Limb (tissue), 2 donors: ENCODE results near the gene DOK7.
"Not testable (repeated sequence)": the region's sequence is repeated elsewhere in the genome, so short reads cannot be mapped to it uniquely, and the experiment has no call there.

Source experiments
- DNase-seq, 2 donors: peaks; one replicate each; pipeline ENCODE4 v3.0.0-alpha.2; 2016; ENCODE audit errors: extremely low spot score in 2 of 2

Gene DOK7

DNA sequence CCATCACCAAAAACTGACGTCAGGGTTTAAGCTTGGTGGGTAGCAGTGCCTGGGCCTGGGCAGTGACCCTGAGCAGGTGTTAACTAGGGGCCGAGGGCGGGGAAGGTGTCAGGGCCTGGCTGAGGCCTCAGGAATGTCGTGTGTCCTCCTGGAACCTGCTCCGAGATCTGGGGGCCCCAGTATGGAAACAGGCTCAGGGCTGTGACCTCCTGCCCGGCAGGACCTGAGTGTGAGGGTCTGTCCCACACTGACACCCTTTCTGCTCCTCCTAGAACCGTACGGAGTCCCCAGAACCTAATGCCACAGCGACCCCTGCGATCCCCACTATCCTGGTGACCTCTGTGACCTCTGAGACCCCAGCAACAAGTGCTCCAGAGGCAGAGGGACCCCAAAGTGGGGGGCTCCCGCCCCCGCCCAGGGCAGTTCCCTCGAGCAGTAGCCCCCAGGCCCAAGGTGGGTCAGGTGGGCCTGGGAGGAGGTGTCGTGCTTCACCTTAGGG, 20.6 kb upstream of the DOK7 start:
- no peak for DNase-seq

DNA sequence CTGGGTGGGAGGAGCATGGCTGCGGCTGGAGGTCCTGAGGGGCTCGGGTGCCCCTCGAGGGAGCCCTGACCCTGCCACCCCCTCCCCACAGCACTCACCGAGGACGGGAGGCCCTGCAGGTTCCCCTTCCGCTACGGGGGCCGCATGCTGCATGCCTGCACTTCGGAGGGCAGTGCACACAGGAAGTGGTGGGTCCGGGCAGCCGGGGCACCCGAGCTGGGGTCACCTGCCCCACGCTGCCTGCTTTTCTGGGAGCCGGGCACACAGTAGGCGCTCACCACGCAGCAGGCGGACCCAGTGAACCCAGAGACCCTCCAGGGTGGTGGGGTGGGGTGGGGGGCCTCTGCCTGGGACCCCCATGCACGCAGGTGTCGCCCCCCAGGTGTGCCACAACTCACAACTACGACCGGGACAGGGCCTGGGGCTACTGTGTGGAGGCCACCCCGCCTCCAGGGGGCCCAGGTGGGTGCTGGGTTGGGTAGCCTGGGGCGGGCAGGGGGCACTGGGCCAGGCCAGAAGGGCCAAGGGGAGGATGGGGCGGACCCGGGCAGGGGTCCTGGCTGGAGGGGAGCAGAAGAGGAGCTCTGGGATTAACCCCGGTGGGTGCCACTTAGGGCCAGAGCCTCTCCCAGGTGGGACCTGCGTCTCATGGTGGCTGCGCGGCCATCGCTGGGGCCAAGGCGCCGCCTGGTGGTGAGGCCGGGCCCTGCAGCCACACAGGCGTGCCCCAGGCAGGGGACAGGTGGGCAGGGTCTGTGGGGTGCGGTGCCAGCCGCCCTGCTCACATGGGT, 20.0 kb upstream of the DOK7 start:
- peak in 1 of 2 donors; percentile 69 for DNase-seq

DNA sequence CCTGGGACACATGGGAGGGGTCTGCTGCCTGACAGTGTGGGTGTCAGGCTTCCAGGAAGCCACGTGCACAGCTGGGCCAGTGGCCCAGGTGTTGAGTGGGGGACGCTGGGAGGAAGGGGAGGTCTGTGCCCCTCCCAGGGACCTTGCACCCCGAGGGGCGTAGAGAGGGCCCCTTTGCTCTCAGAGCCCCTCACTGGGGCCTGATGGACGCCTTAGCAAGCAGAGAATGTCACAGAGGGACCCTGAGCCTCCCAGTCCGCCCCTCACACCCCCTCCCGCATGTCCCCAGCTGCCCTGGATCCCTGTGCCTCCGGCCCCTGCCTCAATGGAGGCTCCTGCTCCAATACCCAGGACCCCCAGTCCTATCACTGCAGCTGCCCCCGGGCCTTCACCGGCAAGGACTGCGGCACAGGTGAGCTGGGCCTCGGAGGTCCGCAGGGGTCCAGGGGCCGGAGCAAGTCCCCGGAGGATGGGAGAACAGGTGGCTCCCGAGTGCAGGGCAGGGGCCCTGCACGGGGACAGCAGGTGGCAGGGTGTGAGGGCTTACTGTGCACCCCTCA, 19.3 kb upstream of the DOK7 start:
- no peak for DNase-seq

DNA sequence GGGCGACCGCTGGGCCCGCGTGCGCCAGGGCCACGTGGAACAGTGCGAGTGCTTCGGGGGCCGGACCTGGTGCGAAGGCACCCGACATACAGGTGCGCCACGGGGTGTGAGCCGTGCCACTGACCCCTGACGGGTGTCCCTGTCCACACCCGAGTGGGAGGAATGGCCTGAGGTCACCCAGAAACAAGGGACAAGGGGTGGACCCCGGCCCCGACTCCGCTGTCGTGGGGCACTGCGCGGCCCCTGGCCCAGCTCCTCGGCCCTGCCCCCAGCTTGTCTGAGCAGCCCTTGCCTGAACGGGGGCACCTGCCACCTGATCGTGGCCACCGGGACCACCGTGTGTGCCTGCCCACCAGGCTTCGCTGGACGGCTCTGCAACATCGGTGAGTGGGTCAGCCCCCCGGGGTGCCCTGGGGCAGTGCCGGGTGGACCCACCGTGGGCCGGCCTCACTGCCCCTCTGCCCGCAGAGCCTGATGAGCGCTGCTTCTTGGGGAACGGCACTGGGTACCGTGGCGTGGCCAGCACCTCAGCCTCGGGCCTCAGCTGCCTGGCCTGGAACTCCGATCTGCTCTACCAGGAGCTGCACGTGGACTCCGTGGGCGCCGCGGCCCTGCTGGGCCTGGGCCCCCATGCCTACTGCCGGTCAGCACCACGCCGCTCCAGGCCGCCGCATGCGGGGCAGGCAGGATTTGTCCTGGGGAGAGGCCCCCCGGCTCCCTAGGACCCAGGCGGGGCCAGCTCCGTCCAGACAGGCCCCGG, 18.6 kb upstream of the DOK7 start:
- DNase-seq: no peak

DNA sequence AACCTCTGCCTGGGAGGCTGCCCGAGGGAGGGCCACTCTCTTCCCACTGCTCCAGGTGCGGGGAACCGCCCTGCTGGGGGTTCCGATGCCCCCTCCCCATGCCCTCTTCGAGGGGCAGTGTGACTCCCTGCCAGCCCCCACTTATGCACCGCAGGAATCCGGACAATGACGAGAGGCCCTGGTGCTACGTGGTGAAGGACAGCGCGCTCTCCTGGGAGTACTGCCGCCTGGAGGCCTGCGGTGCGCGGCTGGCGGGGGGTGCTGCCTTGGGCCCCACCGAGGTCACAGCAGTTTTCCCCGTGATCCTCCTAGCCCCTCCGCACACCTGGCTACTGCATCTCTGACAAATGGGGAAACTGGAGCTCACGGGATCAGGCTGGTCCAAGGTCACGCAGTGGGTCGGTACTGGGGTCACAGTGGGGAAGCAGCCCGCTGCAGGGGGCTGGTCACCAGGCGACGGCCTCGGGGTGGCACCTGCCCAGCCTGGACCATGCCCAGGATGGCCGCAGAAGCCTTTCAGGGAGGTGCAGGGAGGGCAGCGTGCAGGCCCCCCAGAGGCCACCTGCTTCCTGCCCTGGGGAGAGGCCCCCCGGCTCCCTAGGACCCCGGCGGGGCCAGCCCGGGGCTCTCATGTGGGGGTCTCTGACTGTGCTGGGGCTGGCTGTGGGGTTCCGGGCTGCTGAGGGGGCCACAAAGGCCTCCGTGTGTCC, 17.8 kb upstream of the DOK7 start:
- no peak for DNase-seq

DNA sequence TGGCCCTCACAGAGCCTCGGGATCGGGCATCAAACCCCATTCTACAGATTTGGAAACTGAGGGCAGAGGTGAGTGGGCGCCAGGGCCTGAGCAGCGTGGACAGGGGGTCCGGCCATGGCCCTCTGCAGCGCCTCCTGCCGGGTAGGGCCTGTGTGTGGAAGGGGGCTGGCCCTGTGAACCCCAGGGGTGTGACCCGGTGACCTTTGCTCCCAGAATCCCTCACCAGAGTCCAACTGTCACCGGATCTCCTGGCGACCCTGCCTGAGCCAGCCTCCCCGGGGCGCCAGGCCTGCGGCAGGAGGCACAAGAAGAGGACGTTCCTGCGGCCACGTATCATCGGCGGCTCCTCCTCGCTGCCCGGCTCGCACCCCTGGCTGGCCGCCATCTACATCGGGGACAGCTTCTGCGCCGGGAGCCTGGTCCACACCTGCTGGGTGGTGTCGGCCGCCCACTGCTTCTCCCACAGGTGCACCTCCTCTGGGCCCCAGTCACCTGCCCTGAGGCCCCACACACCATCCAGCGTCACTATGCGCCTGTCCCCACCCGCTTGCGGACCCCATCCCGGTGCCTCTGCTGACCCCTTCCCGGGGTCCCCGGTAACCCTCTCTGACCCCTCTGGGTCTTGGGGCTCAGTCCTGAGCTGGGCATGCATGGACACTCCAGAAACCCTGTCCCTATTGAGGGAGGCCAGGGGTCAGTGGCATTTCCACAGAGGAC, 17.1 kb upstream of the DOK7 start:
- DNase-seq: no peak

DNA sequence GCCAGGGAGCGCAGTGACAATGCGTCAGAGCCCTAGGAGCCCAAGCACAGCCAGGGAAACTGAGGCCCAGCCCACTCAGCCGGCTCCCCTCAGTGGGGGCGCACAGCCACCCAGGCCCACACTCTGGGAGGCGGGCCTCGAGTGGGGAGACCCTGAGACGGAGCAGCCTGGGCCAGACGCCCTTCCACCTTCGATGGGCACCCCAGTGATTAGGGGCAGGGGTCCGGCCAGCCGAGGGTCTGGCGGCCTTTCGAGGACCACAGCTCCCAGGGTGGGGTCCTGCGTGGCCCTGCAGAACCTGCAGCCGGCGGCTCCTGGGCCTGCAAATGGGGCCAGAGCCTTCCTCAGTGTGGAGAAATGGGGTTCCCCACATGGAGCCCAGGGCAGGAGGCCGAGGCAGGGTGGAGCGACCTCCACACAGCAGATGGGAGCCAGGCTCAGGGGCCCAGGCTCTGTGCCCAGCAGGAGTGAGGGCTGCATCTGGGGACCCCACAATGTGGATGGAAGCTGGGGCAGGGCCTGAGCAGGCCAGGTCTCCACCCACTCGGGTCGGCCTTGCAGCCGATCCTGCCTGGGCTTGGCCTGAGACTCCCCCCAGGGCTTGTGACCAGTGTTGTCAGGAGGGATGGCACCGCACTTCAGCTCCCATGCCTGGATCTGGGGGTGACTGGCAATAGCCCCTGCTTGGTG, 16.3 kb upstream of the DOK7 start:
- no peak for DNase-seq

DNA sequence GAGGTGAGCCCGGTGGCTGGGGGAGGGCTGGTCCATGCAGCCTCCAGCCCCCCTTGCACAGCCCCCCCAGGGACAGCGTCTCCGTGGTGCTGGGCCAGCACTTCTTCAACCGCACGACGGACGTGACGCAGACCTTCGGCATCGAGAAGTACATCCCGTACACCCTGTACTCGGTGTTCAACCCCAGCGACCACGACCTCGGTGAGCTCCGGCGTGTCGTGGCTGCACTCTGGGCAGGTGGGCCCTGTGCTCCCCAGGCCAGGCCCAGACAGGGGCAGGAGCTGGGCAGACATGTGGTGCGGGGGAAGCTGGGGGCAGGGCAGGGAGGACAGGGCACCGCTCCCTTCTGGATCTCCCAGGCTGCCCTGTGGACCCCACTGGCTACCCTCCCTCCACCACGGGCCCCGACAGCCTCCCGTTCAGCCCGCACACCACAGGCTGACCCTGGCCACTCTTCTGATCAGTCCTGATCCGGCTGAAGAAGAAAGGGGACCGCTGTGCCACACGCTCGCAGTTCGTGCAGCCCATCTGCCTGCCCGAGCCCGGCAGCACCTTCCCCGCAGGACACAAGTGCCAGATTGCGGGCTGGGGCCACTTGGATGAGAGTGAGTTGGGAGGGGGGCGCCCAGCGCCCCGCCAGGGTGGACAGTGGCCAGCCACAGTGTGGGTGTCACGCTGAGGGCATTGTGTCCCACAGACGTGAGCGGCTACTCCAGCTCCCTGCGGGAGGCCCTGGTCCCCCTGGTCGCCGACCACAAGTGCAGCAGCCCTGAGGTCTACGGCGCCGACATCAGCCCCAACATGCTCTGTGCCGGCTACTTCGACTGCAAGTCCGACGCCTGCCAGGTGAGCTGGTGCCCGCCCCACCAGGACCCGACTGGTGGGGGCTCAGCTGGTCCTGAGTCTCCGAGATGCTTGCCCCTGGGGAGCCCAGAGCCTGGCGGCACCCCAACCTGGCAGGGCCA, 15.4 kb upstream of the DOK7 start:
- no peak for DNase-seq

DNA sequence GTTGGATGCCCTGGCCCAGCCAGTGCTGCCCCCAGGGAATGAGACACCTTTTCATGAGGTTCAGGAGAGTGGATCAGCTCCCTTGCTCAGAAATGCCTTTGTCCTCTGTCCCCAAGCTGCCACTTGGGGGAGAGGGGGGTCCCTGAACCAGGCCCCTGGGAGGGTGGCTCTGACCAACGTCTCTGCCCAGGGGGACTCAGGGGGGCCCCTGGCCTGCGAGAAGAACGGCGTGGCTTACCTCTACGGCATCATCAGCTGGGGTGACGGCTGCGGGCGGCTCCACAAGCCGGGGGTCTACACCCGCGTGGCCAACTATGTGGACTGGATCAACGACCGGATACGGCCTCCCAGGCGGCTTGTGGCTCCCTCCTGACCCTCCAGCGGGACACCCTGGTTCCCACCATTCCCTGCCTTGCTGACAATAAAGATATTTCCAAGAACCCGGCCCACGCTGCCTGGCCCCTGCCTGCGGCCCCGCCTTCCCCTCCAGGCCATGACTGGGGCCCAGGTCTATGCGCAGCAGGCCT, 14.0 kb upstream of the DOK7 start:
- no peak for DNase-seq

DNA sequence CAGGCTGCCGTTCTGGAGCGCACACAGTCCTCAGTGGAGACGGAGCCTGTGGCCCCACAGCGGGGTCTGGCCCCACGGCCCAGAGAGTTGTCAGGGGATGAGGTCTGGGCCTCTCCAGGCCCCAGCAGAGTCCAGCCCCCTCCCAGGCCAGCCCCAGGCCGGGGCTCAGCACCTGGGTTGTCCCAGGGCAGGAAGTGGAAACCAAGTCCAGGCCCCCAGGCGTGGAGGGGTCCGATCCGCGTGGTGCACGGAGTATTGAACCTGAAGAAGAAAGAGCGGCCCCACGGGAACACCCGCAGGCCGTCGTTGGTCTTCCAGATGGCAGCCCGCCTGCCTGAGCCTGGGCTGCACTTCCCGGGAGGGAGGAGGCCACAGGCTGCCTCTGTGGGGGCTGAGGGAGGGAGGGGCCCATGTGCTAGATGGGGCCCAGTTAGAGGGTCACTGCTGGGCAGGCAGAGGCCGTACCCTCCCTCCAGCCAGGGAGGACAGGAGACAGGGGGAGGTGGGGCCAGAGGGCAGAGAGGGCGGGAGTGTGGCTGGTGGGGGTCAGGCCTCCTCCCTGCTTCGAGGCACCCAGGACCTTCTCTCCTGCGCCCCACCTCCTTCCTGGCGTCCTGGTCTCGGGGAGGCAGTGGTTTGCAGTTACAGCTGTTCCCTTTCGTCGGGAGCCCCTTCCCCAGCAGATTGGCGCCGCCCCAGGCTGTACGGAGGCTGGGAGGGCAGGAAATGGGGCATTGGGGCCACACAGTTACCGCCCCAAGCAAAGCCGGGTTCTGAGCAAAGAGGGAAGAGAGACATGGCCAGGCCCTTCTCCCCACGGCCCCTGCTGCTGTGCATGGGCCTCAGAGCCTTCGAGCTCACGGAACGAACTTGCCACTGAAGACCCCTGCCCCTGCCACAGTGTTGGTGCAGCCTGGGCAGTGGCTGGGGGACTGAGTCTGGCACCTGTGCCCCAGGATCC, 13.3 kb upstream of the DOK7 start:
- no peak for DNase-seq

DNA sequence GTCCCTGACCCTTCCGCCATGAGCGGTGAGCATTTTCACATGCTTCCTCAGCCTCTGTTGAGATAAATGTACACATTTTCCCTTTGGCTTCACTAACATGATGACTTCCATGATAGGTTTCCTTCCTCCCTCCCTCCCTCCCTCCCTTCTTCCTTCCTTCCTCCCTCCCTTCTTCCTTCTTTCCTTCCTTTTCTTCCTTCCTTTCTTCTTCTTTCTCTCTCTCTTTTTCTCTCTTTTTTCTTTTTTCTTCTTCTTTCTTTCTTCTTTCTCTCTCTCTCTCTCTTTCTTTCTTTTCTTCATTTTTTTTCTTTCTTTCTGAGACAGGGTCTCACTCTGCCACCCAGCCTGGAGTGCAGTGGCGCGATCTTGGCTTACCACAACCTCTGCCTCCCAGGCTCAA, 12.5 kb upstream of the DOK7 start:
- DNase-seq: no peak

DNA sequence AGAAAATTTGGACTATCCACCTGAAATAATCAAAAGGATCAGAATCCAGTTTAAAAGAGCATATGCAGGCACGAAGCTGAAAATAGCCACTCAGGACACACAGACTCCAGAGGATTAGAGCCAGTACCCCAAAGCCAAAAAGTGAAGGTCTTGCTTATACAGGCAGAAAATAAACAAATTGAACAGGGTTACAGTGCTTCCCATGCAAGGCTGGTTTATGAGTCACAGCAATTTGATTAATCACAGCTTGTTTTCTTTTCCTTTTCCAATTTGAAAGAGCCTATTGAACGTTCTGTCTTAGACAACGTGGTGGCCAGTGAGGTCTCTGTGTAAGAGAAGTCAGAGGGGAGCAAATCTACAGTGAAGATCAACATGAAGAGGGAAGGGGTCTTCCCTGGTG, 11.2 kb upstream of the DOK7 start:
- no peak for DNase-seq

DNA sequence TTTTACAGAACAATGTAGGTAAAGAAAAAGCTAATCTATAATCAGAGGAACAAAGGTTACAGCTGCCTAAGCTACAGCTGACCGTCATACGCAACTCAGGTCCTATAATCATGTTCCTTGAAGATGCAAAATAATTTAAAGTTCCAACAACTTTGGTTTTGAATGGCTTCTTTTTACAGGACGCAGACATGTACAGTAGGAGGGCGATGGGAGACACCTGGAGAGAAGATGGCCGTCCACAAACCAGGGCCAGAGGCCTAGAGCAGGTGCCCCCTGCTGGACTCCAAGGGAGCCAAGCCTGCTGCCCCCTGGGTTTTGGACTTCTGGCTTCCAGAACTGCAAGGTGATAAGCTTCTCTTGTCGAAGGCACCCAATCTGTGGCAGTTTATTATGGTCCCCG, 10.7 kb upstream of the DOK7 start:
- DNase-seq: no peak

DNA sequence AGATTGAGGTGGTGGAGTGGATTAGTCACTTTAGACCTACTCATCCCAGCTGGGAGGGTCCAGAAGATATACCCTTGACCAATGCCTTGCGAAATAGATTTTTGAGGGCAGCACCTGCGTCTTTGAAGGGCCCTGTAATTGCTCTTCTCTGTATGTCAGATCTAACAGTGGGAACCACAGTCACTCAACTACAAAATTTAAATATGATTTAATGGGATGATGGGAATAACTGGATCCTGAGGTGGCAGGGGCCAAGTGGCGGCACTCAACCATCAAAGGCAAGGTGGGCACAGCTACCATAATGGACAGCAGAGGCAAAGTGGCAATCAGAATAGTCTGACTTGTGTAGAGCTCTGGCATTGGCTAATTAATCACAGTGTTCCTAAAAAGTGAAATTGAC, 7.5 kb upstream of the DOK7 start:
- DNase-seq: not testable (repeated sequence)

DNA sequence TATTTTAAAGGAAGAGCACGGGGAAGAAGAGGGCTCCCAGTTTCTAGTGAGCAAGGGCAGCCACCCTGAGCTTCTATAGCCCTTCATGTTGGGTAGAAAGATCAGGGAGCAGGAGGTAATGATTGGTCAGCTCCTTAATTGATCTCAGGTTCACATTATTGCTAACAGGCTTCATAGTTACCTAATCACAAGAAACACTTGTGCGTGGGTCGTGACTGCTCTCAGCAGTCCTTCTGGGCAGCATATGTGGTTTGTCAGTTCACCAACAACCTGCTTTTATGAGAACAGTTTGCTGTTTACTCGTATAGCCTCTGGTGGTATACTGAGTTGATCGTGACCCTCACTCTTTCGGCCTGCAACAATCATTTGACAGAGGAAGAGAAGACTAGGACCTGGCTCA, 4.7 kb upstream of the DOK7 start:
- no peak for DNase-seq

DNA sequence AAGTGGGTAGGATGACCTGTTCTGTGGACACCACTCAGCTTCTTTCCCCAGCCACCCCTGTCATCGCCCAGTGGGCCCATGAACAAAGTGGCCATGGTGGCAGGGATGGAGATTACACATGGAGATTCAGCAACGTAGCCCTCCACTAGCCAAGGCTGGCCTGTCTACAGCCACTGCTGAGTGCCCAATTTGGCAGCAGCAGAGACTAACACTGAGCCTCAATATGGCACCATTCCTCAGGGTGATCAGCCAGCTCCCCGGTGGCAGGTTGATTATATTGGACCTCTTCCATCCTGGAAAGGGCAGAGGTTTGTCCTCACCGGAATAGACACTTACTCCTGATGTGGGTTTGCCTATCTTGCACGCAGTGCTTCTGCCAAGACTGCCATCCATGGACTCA, 4.0 kb upstream of the DOK7 start:
- DNase-seq: not testable (repeated sequence)

DNA sequence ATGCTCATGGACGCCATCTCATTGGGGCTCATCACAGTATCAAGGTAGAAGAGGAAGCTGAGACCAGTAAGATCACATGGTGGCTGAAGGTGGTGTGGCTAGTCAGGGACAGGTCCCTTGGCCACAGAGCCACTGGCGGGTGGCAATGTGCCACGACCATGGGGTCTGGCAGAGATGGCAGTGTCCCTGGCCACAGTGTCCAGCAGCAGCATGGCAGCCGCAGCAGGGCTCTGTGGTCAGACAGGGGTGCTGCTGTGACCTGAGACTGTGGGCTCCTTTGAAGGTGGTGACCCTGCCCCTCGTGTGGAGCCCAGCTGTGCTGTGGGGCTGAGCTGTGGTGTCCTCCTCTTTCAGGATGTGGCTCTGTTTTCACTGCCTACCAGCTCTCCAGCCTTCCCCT, 2.2 kb upstream of the DOK7 start:
- DNase-seq: no peak
